Measurements from ENCODE around the gene GLT6D1. TPM values are rescaled to one million over a fixed set of nuclear protein-coding genes. Genes with fewer than 3 reads are reported as not detected.
A peak's percentile ranks its signal among the peaks of the same experiment; 100 is the strongest.
"Not testable (repeated sequence)": the region's sequence is repeated elsewhere in the genome, so short reads cannot be mapped to it uniquely, and the experiment has no call there.

Gene GLT6D1
- total RNA-seq, 2 donors from 2014 or later: not detected

GRCh38 chr9:135670721-135671590, 31.6 kb upstream of the GLT6D1 start:
- Mint-ChIP-seq H3K36me3 (no peaks in the 10 kb centered on the region), H3K27me3 (peaks cover 0 to 3% of the 10 kb centered on the region in 2 donors), H3K4me1 (ENCODE audit: low read depth in 2 of 2) (no peaks in the 10 kb centered on the region), H3K27ac (no peak overlapping the region), H3K4me3 (no peak overlapping the region), H3K9me3 (no peaks in the 10 kb centered on the region)
- no peak for ATAC-seq
- DNase-seq (ENCODE audit: low spot score): no peak

DNA sequence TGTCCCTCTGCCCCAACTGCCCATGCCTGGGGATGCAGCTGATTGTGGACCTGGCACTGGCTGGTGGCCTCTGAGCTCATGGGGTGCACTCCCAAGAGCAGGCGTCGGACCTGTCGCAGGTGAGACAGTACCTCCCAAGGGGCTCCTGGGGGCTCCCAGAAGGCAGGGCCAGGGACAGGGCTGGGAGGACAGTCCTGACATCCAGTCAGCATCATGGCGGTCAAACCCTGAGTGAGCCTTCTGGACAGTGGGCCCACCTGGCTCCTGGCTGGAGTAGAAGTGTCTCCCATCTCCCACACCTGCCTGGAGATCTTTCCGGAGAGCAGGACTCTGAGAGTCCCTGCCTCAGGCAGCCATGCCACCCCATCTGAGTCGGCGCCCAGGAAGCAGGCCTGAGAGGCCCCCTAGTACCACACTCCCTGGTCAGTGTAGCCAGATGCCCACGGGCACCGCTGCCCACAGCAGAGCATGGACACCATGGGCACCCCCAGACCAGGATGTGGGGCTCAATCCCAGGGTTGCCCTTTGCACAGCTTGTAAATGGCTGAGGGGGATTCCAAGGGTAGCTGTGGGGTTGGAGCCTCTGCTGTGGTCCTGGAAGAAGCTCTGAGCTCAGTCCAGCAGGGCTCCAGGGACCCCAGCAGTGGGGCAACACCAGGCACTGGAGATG, 30.4 kb upstream of the GLT6D1 start:
- peaks cover 0 to 3% of the 10 kb centered on the region in 2 donors for H3K27me3 Mint-ChIP-seq
- ATAC-seq: peak in 1 of 2 donors; percentile 22
- no peak overlapping the region for H3K4me3 Mint-ChIP-seq
- no peaks in the 10 kb centered on the region for H3K4me1 Mint-ChIP-seq (ENCODE audit: low read depth in 2 of 2)
- no peaks in the 10 kb centered on the region for H3K36me3 Mint-ChIP-seq
- DNase-seq (ENCODE audit: low spot score): no peak
- H3K9me3 Mint-ChIP-seq: no peaks in the 10 kb centered on the region
- no peak overlapping the region for H3K27ac Mint-ChIP-seq

- not testable (repeated sequence) for H3K36me3 Mint-ChIP-seq; H3K4me3 Mint-ChIP-seq; H3K27ac Mint-ChIP-seq; H3K4me1 Mint-ChIP-seq (ENCODE audit: low read depth in 2 of 2); DNase-seq (ENCODE audit: low spot score); H3K9me3 Mint-ChIP-seq; ATAC-seq; H3K27me3 Mint-ChIP-seq
Measured at GRCh38 chr9:135669018-135669417, 29.7 kb upstream of the GLT6D1 start.

- H3K27ac Mint-ChIP-seq: no peak overlapping the region
- no peak overlapping the region for H3K4me3 Mint-ChIP-seq
- no peaks in the 10 kb centered on the region for H3K36me3 Mint-ChIP-seq
- H3K27me3 Mint-ChIP-seq: no peaks in the 10 kb centered on the region
- no peaks in the 10 kb centered on the region for H3K4me1 Mint-ChIP-seq (ENCODE audit: low read depth in 2 of 2)
- no peak for ATAC-seq
- DNase-seq (ENCODE audit: low spot score): no peak
- H3K9me3 Mint-ChIP-seq: no peaks in the 10 kb centered on the region
Measured at GRCh38 chr9:135667463-135668001, 28.2 kb upstream of the GLT6D1 start.

- Mint-ChIP-seq H3K9me3 (no peaks in the 10 kb centered on the region), H3K27me3 (peaks cover 0 to 2% of the 10 kb centered on the region in 2 donors), H3K4me1 (ENCODE audit: low read depth in 2 of 2) (no peaks in the 10 kb centered on the region), H3K27ac (no peak overlapping the region), H3K4me3 (no peak overlapping the region), H3K36me3 (no peaks in the 10 kb centered on the region)
- ATAC-seq: no peak
- no peak for DNase-seq (ENCODE audit: low spot score)
Measured at GRCh38 chr9:135666534-135667462, 27.5 kb upstream of the GLT6D1 start.

DNA sequence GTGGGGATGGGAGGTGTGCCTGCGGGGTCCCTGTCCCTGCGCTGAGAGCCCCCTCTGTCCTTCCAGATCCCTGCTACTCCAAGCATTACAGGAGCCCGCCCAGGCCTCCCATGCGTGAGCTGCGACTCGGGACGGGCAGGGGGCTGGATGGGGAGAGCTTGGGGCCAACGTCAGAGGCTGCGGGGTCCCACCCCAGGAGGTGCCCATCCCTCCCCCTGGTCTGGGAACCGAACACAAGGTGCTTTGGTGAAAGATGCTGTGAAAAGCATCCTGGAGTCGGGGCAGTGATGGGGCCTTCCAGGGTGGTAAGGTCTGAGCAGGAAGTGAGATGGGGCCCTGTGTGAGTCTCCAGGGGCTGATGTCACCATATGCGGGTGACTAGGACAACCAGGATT, 26.5 kb upstream of the GLT6D1 start:
- H3K36me3 Mint-ChIP-seq: no peaks in the 10 kb centered on the region
- DNase-seq (ENCODE audit: low spot score): no peak

GRCh38 chr9:135664801-135665794, 25.8 kb upstream of the GLT6D1 start:
- H3K27me3 Mint-ChIP-seq: peaks cover 0 to 2% of the 10 kb centered on the region in 2 donors
- no peak overlapping the region for H3K4me3 Mint-ChIP-seq
- no peak overlapping the region for H3K27ac Mint-ChIP-seq

More for the DNA sequence above, 26.5 kb upstream of the GLT6D1 start:
- no peak for ATAC-seq
- no peaks in the 10 kb centered on the region for H3K4me1 Mint-ChIP-seq (ENCODE audit: low read depth in 2 of 2)
- H3K4me3 Mint-ChIP-seq: no peak overlapping the region
- H3K9me3 Mint-ChIP-seq: no peaks in the 10 kb centered on the region
- no peak overlapping the region for H3K27ac Mint-ChIP-seq
- H3K27me3 Mint-ChIP-seq: peaks cover 0 to 2% of the 10 kb centered on the region in 2 donors

DNA sequence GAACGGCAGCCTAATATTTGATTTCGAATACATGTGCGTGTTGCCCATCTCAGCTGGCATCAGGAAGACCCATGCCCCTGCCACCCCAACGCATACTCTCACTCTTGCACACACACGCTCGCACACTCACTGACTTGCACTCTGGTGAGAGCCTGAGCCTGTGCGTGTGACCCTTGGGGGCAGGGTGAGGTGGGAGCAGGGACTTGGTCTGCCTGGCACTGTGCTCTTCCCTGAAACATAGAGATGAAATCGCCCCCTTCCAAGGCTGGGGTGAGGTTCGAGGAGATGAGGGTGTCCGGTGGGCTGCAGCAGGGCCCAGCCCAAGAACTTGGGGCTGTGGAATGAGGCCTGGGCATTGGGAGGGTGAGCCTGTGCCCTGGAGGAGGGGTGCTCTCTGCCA, 24.9 kb upstream of the GLT6D1 start:
- Mint-ChIP-seq H3K4me1 (ENCODE audit: low read depth in 2 of 2) (no peaks in the 10 kb centered on the region), H3K9me3 (no peaks in the 10 kb centered on the region), H3K27ac (no peak overlapping the region), H3K4me3 (no peak overlapping the region), H3K27me3 (peaks cover 0 to 2% of the 10 kb centered on the region in 2 donors), H3K36me3 (no peaks in the 10 kb centered on the region)
- DNase-seq (ENCODE audit: low spot score) (no peak), ATAC-seq (peak in 1 of 2 donors; percentile 12)

More at GRCh38 chr9:135664801-135665794, 25.8 kb upstream of the GLT6D1 start:
- Mint-ChIP-seq H3K9me3 (no peaks in the 10 kb centered on the region), H3K36me3 (no peaks in the 10 kb centered on the region), H3K4me1 (ENCODE audit: low read depth in 2 of 2) (no peaks in the 10 kb centered on the region)
- DNase-seq (ENCODE audit: low spot score): no peak
- peak; percentile 4 to 29 for ATAC-seq

DNA sequence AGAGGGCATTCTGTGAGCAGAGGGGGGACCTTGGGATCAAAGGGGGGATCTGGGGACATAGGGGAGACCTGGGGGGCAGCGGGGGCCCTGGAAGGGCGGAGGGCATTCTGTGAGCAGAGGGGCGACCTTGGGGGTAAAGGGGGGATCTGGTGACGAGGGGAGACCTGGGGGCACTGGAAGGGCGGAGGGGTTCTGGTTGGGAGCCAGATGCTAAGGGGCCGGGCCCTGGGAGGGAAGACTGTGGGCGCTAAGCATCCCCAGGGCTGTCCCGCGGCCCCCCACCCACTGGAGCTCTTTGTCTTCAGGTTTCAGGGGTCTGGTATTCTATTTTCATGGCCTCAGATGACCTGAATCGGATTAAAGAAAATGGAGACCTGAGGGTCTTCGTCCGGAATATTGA, 24.5 kb upstream of the GLT6D1 start:
- DNase-seq (ENCODE audit: low spot score): no peak

DNA sequence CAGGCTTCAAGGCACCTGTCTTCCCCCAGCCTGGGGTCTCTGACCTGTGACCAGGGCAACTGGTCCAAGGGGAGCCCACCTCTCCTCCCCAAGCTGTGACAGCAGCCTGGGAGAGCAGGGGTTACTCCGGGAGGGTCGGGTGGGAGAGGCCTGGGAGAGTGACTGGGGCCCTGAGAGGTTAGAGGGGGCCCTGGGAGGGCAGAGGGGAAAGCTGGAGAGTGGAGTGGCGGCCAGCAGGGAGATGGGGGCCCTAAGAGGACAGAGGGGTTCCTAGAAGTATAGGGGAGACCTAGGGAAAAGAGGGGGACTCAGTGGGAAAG, 24.1 kb upstream of the GLT6D1 start:
- no peak for ATAC-seq
- Mint-ChIP-seq H3K36me3 (no peaks in the 10 kb centered on the region), H3K9me3 (no peaks in the 10 kb centered on the region), H3K27me3 (peaks cover 0 to 2% of the 10 kb centered on the region in 2 donors), H3K4me3 (no peak overlapping the region), H3K4me1 (ENCODE audit: low read depth in 2 of 2) (no peaks in the 10 kb centered on the region), H3K27ac (no peak overlapping the region)
- no peak for DNase-seq (ENCODE audit: low spot score)

More for the DNA sequence above, 24.5 kb upstream of the GLT6D1 start:
- Mint-ChIP-seq H3K27me3 (peaks cover 0 to 2% of the 10 kb centered on the region in 2 donors), H3K9me3 (no peaks in the 10 kb centered on the region), H3K36me3 (no peaks in the 10 kb centered on the region), H3K4me1 (ENCODE audit: low read depth in 2 of 2) (no peaks in the 10 kb centered on the region), H3K27ac (no peak overlapping the region), H3K4me3 (no peak overlapping the region)
- ATAC-seq: no peak

DNA sequence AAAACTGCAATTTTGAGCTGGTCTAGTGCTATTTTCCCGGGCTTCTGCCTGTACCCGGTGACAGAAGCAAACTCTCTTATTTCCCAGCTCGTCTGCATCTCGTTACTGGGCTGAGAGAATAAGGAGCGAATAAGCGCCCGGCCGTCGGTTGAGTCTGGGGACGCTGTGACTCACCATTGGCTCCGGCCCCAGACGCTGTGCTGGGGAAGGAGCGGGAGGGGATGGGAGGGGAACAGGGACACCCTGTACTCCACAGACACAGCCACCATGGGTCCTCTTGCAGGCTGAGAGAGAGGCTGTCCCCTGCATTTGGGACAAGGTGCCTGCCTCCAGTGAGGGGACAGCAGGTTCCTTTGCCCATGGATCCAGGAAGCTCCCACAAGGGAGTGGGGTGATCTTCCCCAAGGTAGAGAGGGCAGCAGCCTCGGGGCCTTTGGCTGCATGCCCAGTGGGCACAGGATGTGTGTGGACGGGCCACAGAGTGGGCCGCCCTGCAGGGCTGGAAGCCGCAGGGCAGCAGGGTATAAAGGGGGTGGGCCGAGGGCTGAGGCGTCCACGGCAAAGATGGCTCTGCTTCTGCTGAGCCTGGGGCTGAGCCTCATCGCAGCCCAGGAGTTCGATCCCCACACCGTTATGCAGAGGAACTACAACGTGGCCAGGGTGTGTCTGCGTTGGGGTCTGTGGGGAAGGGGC, 23.6 kb upstream of the GLT6D1 start, which contains the start of gene LCN9:
Gene LCN9, plus strand, starts transcription at position 552 of the 693 bp plus-strand sequence. Its CDS starts 13 bp downstream, at position 565.
- peaks cover 0 to 2% of the 10 kb centered on the region in 2 donors for H3K27me3 Mint-ChIP-seq
- H3K4me3 Mint-ChIP-seq: no peak within 1 kb of the TSS
- H3K27ac Mint-ChIP-seq: no peak within 1 kb of the TSS
- H3K4me1 Mint-ChIP-seq (ENCODE audit: low read depth in 2 of 2): no peaks in the 10 kb centered on the region
- DNase-seq (ENCODE audit: low spot score): no peak
- no peaks in the 10 kb centered on the region for H3K9me3 Mint-ChIP-seq
- H3K36me3 Mint-ChIP-seq: no peaks in the 10 kb centered on the region
- no peak for ATAC-seq

All from natural killer cell treated with Interleukin-12 subunit alpha and Interleukin-12 subunit beta and Interleukin-15 and Interleukin-18, amount 100 ng/mL, for 72 hours (primary cell).